KMS-11 (cell line): ENCODE results near the gene FOXRED1.
"Not testable (repeated sequence)": the region's sequence is repeated elsewhere in the genome, so short reads cannot be mapped to it uniquely, and the experiment has no call there.

Experiments
- H2AFZ ChIP-seq: fragments of 200-600 bp; sonication (generic); 2 replicates; pipeline ENCODE4 v1.6.1; 2016; ENCODE audit warnings: antibody characterized with exemption, mixed run types, low read depth
- H3K27ac ChIP-seq: fragments of 200-600 bp; sonication (generic); 2 replicates; pipeline ENCODE4 v1.6.1; 2016; ENCODE audit warnings: mild to moderate bottlenecking, mixed run types
- H3K27me3 ChIP-seq: fragments of 200-600 bp; sonication (generic); 2 replicates; pipeline ENCODE4 v1.6.1; 2017; ENCODE audit warnings: mild to moderate bottlenecking, low read depth, mixed run types, moderate library complexity; ENCODE audit not compliant: insufficient read depth
- H3K36me3 ChIP-seq: fragments of 200-600 bp; sonication (generic); 2 replicates; pipeline ENCODE4 v1.6.1; 2017; ENCODE audit warnings: mild to moderate bottlenecking, mixed run types; ENCODE audit not compliant: insufficient read depth
- H3K4me1 ChIP-seq: fragments of 200-600 bp; sonication (generic); 2 replicates; pipeline ENCODE4 v1.6.1; 2016; ENCODE audit warnings: mild to moderate bottlenecking, low read depth, mixed run types; ENCODE audit not compliant: poor library complexity, severe bottlenecking
- H3K4me2 ChIP-seq: fragments of 200-600 bp; sonication (generic); 2 replicates; pipeline ENCODE4 v1.7.0; 2016; ENCODE audit warnings: mild to moderate bottlenecking, mixed run types
- H3K4me3 ChIP-seq: fragments of 200-600 bp; sonication (generic); IDR thresholded peaks from 2 replicates; pipeline ENCODE4 v1.6.1; 2017; ENCODE audit warnings: low read depth, low read length, mixed read lengths; ENCODE audit not compliant: insufficient read depth
- H3K79me2 ChIP-seq: fragments of 200-600 bp; sonication (generic); 2 replicates; pipeline ENCODE4 v1.6.1; 2016; ENCODE audit warnings: low read depth, mixed run types; ENCODE audit not compliant: insufficient read depth
- H3K9ac ChIP-seq: fragments of 200-600 bp; sonication (generic); 2 replicates; pipeline ENCODE4 v1.6.1; 2016; ENCODE audit warnings: mild to moderate bottlenecking, mixed run types
- H4K20me1 ChIP-seq: fragments of 200-600 bp; sonication (generic); 2 replicates; pipeline ENCODE4 v1.6.1; 2016; ENCODE audit warnings: mild to moderate bottlenecking, mixed run types; ENCODE audit not compliant: insufficient read depth
- CTCF ChIP-seq: fragments of 200-600 bp; sonication (generic); conservative IDR thresholded peaks from 2 replicates; pipeline ENCODE4 v1.6.1; 2017; ENCODE audit warnings: low read depth, mild to moderate bottlenecking, antibody characterized with exemption, low read length, moderate library complexity, mixed read lengths

The FOXRED1 gene

GRCh38 chr11:126233391-126233790 lies 35.6 kb upstream of the FOXRED1 start:
- H3K4me3 ChIP-seq = no peak overlapping the region
- H3K4me2 ChIP-seq = no peak overlapping the region
- no peak overlapping the region for H3K9ac ChIP-seq
- H4K20me1 ChIP-seq = no peaks in the 10 kb centered on the region
- peaks cover 8% of the 10 kb centered on the region for H3K4me1 ChIP-seq
- no peak overlapping the region for H3K27ac ChIP-seq
- H3K27me3 ChIP-seq = no peaks in the 10 kb centered on the region
- no peak overlapping the region for H2AFZ ChIP-seq
- no peak for TF ChIP-seq CTCF
- no peaks in the 10 kb centered on the region for H3K79me2 ChIP-seq
- H3K36me3 ChIP-seq = peaks cover 5% of the 10 kb centered on the region; the same call in 1 of the 2 replicates

GRCh38 chr11:126246636-126247035 lies 22.3 kb upstream of the FOXRED1 start:
- Histone ChIP-seq H2AFZ (no peak overlapping the region), H3K36me3 (no peaks in the 10 kb centered on the region), H3K4me1 (no peaks in the 10 kb centered on the region), H3K27me3 (no peaks in the 10 kb centered on the region), H3K27ac (no peak overlapping the region), H3K9ac (no peak overlapping the region), H3K4me3 (no peak overlapping the region), H4K20me1 (no peaks in the 10 kb centered on the region), H3K79me2 (no peaks in the 10 kb centered on the region), H3K4me2 (no peak overlapping the region)
- TF ChIP-seq CTCF = no peak

- Histone ChIP-seq H3K4me3 (no peak overlapping the region), H3K4me1 (no peaks in the 10 kb centered on the region), H3K4me2 (no peak overlapping the region), H3K9ac (no peak overlapping the region), H3K27ac (no peak overlapping the region), H4K20me1 (no peaks in the 10 kb centered on the region), H2AFZ (no peak overlapping the region), H3K36me3 (no peaks in the 10 kb centered on the region), H3K27me3 (no peaks in the 10 kb centered on the region), H3K79me2 (no peaks in the 10 kb centered on the region)
- TF ChIP-seq CTCF = no peak
Measured at GRCh38 chr11:126253265-126253664, 15.7 kb upstream of the FOXRED1 start.

GRCh38 chr11:126254819-126255218 lies 14.1 kb upstream of the FOXRED1 start:
- Histone ChIP-seq H3K27ac (no peak overlapping the region), H2AFZ (no peak overlapping the region), H3K9ac (no peak overlapping the region), H3K36me3 (no peaks in the 10 kb centered on the region), H4K20me1 (no peaks in the 10 kb centered on the region), H3K4me1 (no peaks in the 10 kb centered on the region), H3K4me2 (no peak overlapping the region), H3K27me3 (no peaks in the 10 kb centered on the region), H3K4me3 (no peak overlapping the region), H3K79me2 (no peaks in the 10 kb centered on the region)
- TF ChIP-seq CTCF = no peak

- not testable (repeated sequence) for H3K9ac ChIP-seq, H3K4me1 ChIP-seq, H4K20me1 ChIP-seq, H3K36me3 ChIP-seq, H3K4me2 ChIP-seq, H3K4me3 ChIP-seq, H2AFZ ChIP-seq, H3K27ac ChIP-seq, H3K79me2 ChIP-seq, H3K27me3 ChIP-seq
Measured at GRCh38 chr11:126255507-126255906, 13.4 kb upstream of the FOXRED1 start.
